ENCODE measurements around the gene TIMM44. TPM values are rescaled to one million over a fixed set of nuclear protein-coding genes. Genes with fewer than 3 reads are reported as not detected.

Gene TIMM44
- total RNA-seq, 1 experiment from 2014 or later = 72.8 TPM

GRCh38 chr19:7900401-7900870, 43.0 kb downstream of the TIMM44 start:
- CTCF ChIA-PET = no interaction called here
- POLR2A ChIA-PET (ENCODE audit: unreplicated experiment) = interaction anchor here (0.6 kb wide), 1 partner anchor 102 kb away, joined by 3 read pairs; no protein-coding TSS in a partner anchor
- Histone ChIP-seq H3K4me1 (replicated peaks; ENCODE audit: insufficient read depth) (peaks cover 24% of the 10 kb centered on the region), H4K20me1 (ENCODE audit: insufficient read depth) (peaks cover 3% of the 10 kb centered on the region; the same call in 1 of the 2 replicates), H3K27ac (no peak overlapping the region), H3F3A (ENCODE audit: insufficient read depth, low read depth) (peaks cover 26% of the 10 kb centered on the region), H3K79me2 (ENCODE audit: low read depth) (peaks cover 46% of the 10 kb centered on the region), H3K9me2 (ENCODE audit: insufficient read depth) (no peaks in the 10 kb centered on the region), H3K9me3 (ENCODE audit: insufficient read depth, low read depth) (no peaks in the 10 kb centered on the region), H3K27me3 (ENCODE audit: insufficient read depth, low read depth) (no peaks in the 10 kb centered on the region), H3K36me3 (ENCODE audit: low read depth) (0 out of 2 replicates have a peak, but pooled peaks cover 6% of the 10 kb centered on the region), H3K4me3 (no peak overlapping the region), H3K4me2 (no peak overlapping the region), H2AFZ (no peak overlapping the region)
- intact Hi-C loops (cut with micrococcal nuclease; ENCODE audit: unreplicated experiment) = loop anchor here (5.0 kb wide), 1 partner anchor 48 kb away; no protein-coding TSS in a partner anchor
- BruUV-seq (replicated peaks) = no TSS peak
- TF ChIP-seq CTCF (conservative IDR thresholded peaks at IDR 0.05) (no peak), EZH2 (IDR thresholded peaks at IDR 0.05; ENCODE audit: low read depth) (no peak)
- DNase-seq = no peak

- no peak for TF ChIP-seq EZH2 (IDR thresholded peaks at IDR 0.05; ENCODE audit: low read depth)
- no peak for TF ChIP-seq CTCF (conservative IDR thresholded peaks at IDR 0.05)
- no peak overlapping the region for H3K27ac ChIP-seq
- no peak overlapping the region for H2AFZ ChIP-seq
- peaks cover 44% of the 10 kb centered on the region for H3K79me2 ChIP-seq (ENCODE audit: low read depth)
- H4K20me1 ChIP-seq (ENCODE audit: insufficient read depth) = no peaks in the 10 kb centered on the region
- no peaks in the 10 kb centered on the region for H3K9me2 ChIP-seq (ENCODE audit: insufficient read depth)
- no peak overlapping the region for H3K4me2 ChIP-seq
- CTCF ChIA-PET = no interaction called here
- POLR2A ChIA-PET (ENCODE audit: unreplicated experiment) = interaction anchor here (0.6 kb wide), 1 partner anchor 103 kb away, joined by 3 read pairs; no protein-coding TSS in a partner anchor
- DNase-seq = no peak
- no peak overlapping the region for H3K4me3 ChIP-seq
- intact Hi-C loops (cut with micrococcal nuclease; ENCODE audit: unreplicated experiment) = loop anchor here (5.0 kb wide), 1 partner anchor 48 kb away; no protein-coding TSS in a partner anchor
- H3K4me1 ChIP-seq (replicated peaks; ENCODE audit: insufficient read depth) = peaks cover 25% of the 10 kb centered on the region
- BruUV-seq (replicated peaks) = no TSS peak
- H3K9me3 ChIP-seq (ENCODE audit: insufficient read depth, low read depth) = no peaks in the 10 kb centered on the region
- H3K27me3 ChIP-seq (ENCODE audit: insufficient read depth, low read depth) = no peaks in the 10 kb centered on the region
- H3K36me3 ChIP-seq (ENCODE audit: low read depth) = 0 out of 2 replicates have a peak, but pooled peaks cover 6% of the 10 kb centered on the region
- H3F3A ChIP-seq (ENCODE audit: insufficient read depth, low read depth) = peaks cover 30% of the 10 kb centered on the region
Observed at GRCh38 chr19:7899751-7900378, 43.6 kb downstream of the TIMM44 start.

DNA sequence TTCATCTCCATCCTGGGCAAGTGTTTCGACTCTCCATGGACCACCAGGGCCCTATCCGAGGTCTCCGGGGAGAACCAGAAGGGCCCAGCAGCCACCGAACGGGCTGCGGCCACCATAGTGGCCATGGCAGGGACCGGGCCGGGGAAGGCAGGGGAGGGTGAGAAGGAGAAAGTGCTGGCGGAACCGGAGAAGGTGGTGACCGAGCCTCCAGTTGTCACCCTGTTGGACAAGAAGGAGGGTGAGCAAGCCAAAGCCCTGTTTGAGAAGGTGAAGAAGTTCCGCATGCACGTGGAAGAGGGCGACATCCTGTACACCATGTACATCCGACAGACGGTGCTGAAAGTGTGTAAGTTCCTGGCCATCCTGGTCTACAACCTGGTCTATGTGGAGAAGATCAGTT, 44.5 kb downstream of the TIMM44 start:
- intact Hi-C loops (cut with micrococcal nuclease; ENCODE audit: unreplicated experiment) = no loop called here
- no peak overlapping the region for H3K4me3 ChIP-seq
- H4K20me1 ChIP-seq (ENCODE audit: insufficient read depth) = no peaks in the 10 kb centered on the region
- DNase-seq = no peak
- 0 out of 2 replicates have a peak, but pooled peaks cover 6% of the 10 kb centered on the region for H3K36me3 ChIP-seq (ENCODE audit: low read depth)
- H3F3A ChIP-seq (ENCODE audit: insufficient read depth, low read depth) = peaks cover 38% of the 10 kb centered on the region
- no peak overlapping the region for H3K4me2 ChIP-seq
- peaks cover 39% of the 10 kb centered on the region for H3K79me2 ChIP-seq (ENCODE audit: low read depth)
- ChIA-PET CTCF (no interaction called here), POLR2A (ENCODE audit: unreplicated experiment) (no interaction called here)
- no peaks in the 10 kb centered on the region for H3K9me3 ChIP-seq (ENCODE audit: insufficient read depth, low read depth)
- TF ChIP-seq CTCF (conservative IDR thresholded peaks at IDR 0.05) = no peak
- no peak for TF ChIP-seq EZH2 (IDR thresholded peaks at IDR 0.05; ENCODE audit: low read depth)
- H3K4me1 ChIP-seq (replicated peaks; ENCODE audit: insufficient read depth) = peaks cover 30% of the 10 kb centered on the region
- no peaks in the 10 kb centered on the region for H3K27me3 ChIP-seq (ENCODE audit: insufficient read depth, low read depth)
- no TSS peak for BruUV-seq (replicated peaks)
- no peak overlapping the region for H2AFZ ChIP-seq
- no peaks in the 10 kb centered on the region for H3K9me2 ChIP-seq (ENCODE audit: insufficient read depth)
- H3K27ac ChIP-seq = no peak overlapping the region
